ENCODE data around the gene CADPS. TPM values are rescaled to one million over a fixed set of nuclear protein-coding genes. Genes with fewer than 3 reads are reported as not detected.

CADPS gene
- total and polyA plus RNA-seq, 8 donors: 0.50 to 2.9 (median 2.2) TPM

DNA sequence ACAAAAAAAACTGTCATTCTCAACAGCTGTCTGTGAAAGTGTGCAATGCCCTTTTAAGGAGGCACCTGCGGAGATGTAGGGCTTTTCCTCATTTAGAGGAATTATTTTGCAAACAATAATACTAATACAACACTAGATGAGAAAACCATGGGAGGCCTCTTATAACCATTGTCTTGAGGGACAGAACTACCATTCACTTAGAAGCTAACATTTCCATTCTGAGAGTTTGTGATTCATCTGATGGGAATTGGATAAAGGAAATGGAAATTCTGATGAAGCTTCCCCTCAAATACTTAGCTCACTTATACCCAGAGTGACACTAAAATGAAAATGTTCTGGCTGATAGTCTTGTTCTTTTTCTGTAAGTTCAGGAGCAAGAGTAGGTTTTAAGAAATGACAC is 147.7 kb downstream of the CADPS start:
- H3K4me3 ChIP-seq: no peak overlapping the region
- H3K27ac ChIP-seq: no peak overlapping the region
- H3K27me3 ChIP-seq: no peaks in the 10 kb centered on the region
- no peaks in the 10 kb centered on the region for H3K4me1 ChIP-seq
- no peaks in the 10 kb centered on the region for H3K9me3 ChIP-seq
- DNase-seq: no peak
- no peak for ATAC-seq
- intact Hi-C loops (cut with DNase I): no loop called here
- no peak for TF ChIP-seq CTCF (IDR thresholded peaks at IDR 0.05)
- H3K36me3 ChIP-seq: no peaks in the 10 kb centered on the region

GRCh38 chr3:62724503-62724902 is 150.7 kb downstream of the CADPS start:
- no peak for DNase-seq
- H3K27me3 ChIP-seq: no peaks in the 10 kb centered on the region
- no peak for ATAC-seq
- H3K27ac ChIP-seq: no peak overlapping the region
- TF ChIP-seq CTCF (IDR thresholded peaks at IDR 0.05): no peak
- intact Hi-C loops (cut with DNase I): no loop called here
- no peak overlapping the region for H3K4me3 ChIP-seq
- no peaks in the 10 kb centered on the region for H3K9me3 ChIP-seq
- H3K36me3 ChIP-seq: no peaks in the 10 kb centered on the region
- H3K4me1 ChIP-seq: no peaks in the 10 kb centered on the region

DNA sequence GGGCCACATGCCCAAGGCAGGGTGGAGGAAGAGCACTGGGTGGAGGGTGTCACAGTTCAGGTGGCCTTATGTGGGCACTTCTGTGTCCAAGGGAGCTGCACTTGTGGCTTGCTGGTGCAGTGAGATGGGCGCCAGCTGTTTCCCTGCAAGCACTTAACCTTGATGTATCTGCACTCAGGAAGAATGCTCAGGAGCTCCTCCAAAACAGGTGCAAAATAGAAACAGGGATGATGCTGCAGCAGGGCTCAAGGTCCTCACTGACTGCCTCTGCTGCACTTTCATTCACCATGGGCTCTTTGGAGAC is 151.3 kb downstream of the CADPS start:
- H3K9me3 ChIP-seq: no peaks in the 10 kb centered on the region
- H3K4me1 ChIP-seq: no peaks in the 10 kb centered on the region
- no peak for ATAC-seq
- intact Hi-C loops (cut with DNase I): no loop called here
- H3K27me3 ChIP-seq: no peaks in the 10 kb centered on the region
- H3K4me3 ChIP-seq: no peak overlapping the region
- no peak overlapping the region for H3K27ac ChIP-seq
- DNase-seq: no peak
- no peaks in the 10 kb centered on the region for H3K36me3 ChIP-seq
- no peak for TF ChIP-seq CTCF (IDR thresholded peaks at IDR 0.05)

DNA sequence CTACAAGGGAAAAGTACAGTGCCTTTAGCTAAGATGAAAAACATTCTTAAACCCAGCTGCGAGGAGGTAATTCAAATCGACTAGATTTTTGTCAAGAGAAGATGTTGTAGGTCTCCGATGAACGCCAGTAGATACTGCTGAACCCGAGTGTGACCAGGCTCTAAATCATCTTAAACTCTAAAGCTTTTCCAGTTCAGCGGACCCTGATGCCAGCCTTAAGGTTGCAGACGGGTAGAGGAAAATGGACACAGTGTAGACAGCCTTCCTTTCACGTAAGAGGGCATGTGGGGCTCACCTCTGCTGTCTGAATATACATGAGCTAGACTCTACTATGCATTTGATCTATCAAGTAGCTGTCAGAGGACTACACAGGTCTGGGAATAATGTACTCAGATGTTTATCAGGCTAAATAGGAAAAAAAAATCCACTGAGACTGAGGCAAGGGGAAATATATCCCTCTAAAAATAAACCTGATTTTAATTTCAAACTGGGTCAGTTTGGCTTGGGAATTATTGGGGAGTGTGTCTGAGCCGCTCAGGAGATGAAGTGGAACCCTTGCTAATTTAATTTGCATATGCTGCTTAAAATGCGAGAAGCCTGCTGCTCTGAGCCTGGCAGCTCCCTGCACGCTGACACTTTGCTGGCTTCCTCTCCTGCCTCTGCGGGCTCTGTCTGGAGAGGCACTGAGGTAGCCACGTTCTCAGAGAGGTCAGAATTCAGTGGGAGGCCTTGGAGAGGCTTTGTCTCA is 151.9 kb downstream of the CADPS start:
- DNase-seq (no peak), ATAC-seq (no peak)
- no peaks in the 10 kb centered on the region for H3K36me3 ChIP-seq
- intact Hi-C loops (cut with DNase I): no loop called here
- no peaks in the 10 kb centered on the region for H3K4me1 ChIP-seq
- no peak overlapping the region for H3K4me3 ChIP-seq
- H3K27me3 ChIP-seq: no peaks in the 10 kb centered on the region
- TF ChIP-seq CTCF (IDR thresholded peaks at IDR 0.05): no peak
- H3K9me3 ChIP-seq: no peaks in the 10 kb centered on the region
- H3K27ac ChIP-seq: no peak overlapping the region

GRCh38 chr3:62722344-62722743 is 152.9 kb downstream of the CADPS start:
- Histone ChIP-seq H3K9me3 (no peaks in the 10 kb centered on the region), H3K27ac (no peak overlapping the region), H3K4me1 (no peaks in the 10 kb centered on the region), H3K4me3 (no peak overlapping the region), H3K36me3 (no peaks in the 10 kb centered on the region), H3K27me3 (no peaks in the 10 kb centered on the region)
- DNase-seq (no peak), ATAC-seq (no peak)
- no peak for TF ChIP-seq CTCF (IDR thresholded peaks at IDR 0.05)
- intact Hi-C loops (cut with DNase I): no loop called here

Measured in left lung (tissue), 10 donors.